CMK (cell line): Measurements from ENCODE around the gene TOMM22.

Experiments
- DNase-seq: peaks from one replicate; pipeline ENCODE4 v3.0.0-alpha.2; 2010; ENCODE audit warnings: low read depth

TOMM22 gene

GRCh38 chr22:38696606-38697424 is 15.1 kb downstream of the TOMM22 start:
- no peak for DNase-seq

- DNase-seq = no peak
Measured at GRCh38 chr22:38697425-38698089, 15.8 kb downstream of the TOMM22 start.

- no peak for DNase-seq
Measured at GRCh38 chr22:38698407-38699094, 16.8 kb downstream of the TOMM22 start.

GRCh38 chr22:38699143-38699542 is 17.4 kb downstream of the TOMM22 start:
- DNase-seq = no peak

GRCh38 chr22:38699784-38700183 is 18.0 kb downstream of the TOMM22 start:
- no peak for DNase-seq

GRCh38 chr22:38700270-38700788 is 18.6 kb downstream of the TOMM22 start:
- DNase-seq = no peak

- peak; percentile 92 for DNase-seq
Measured at GRCh38 chr22:38700789-38701628, 19.3 kb downstream of the TOMM22 start, which contains the start of gene JOSD1. TSS of gene JOSD1 (minus strand) at chr22:38700943. CDS start at chr22:38699987, 956 bp downstream.

GRCh38 chr22:38704654-38705234 is 23.0 kb downstream of the TOMM22 start:
- DNase-seq = no peak

GRCh38 chr22:38705235-38706100 is 23.7 kb downstream of the TOMM22 start, which contains the start of gene GTPBP1:
TSS of gene GTPBP1 (plus strand) at chr22:38705944. CDS start at chr22:38705956, 12 bp downstream.
- peak; percentile 100 for DNase-seq

GRCh38 chr22:38706101-38706900 is 24.5 kb downstream of the TOMM22 start:
- DNase-seq = no peak

- no peak for DNase-seq
Measured at GRCh38 chr22:38706901-38707195, 25.1 kb downstream of the TOMM22 start.

- no peak for DNase-seq
Measured at GRCh38 chr22:38707346-38707745, 25.6 kb downstream of the TOMM22 start.

GRCh38 chr22:38707984-38708383 is 26.2 kb downstream of the TOMM22 start:
- DNase-seq = no peak

GRCh38 chr22:38709306-38709705 is 27.5 kb downstream of the TOMM22 start:
- DNase-seq = no peak

GRCh38 chr22:38710351-38710750 is 28.6 kb downstream of the TOMM22 start:
- no peak for DNase-seq

- DNase-seq = no peak
Measured at GRCh38 chr22:38710866-38711265, 29.1 kb downstream of the TOMM22 start.

- DNase-seq = no peak
Measured at GRCh38 chr22:38712486-38713207, 30.9 kb downstream of the TOMM22 start.

GRCh38 chr22:38713921-38714320 is 32.2 kb downstream of the TOMM22 start:
- no peak for DNase-seq
